Panc1 (cell line): ENCODE data around the gene HSPBP1. TPM values are rescaled to one million over a fixed set of nuclear protein-coding genes. Genes with fewer than 3 reads are reported as not detected.
A peak's percentile ranks its signal among the peaks of the same experiment; 100 is the strongest.

Source experiments
- ATAC-seq: fragments of 200-7000 bp; cut with Tn5 transposase; 2 replicates; pipeline ENCODE4 v1.9.1; 2020; ENCODE audit warnings: mild to moderate bottlenecking, moderate library complexity
- BruUV-seq: library from RNA; stranded (reverse); fragments of 400-500 nt; replicated peaks from 2 replicates; lab custom pipeline; 2021; lab: Mats Ljungman, UMichigan
- CTCF ChIA-PET: fragments of 300-600 bp; sonication (Branson Sonifier 250); formaldehyde crosslinking; loops from one replicate; lab custom pipeline; 2022; ENCODE audit warnings: antibody characterized with exemption; lab: Charles Lee
- POLR2A ChIA-PET: fragments of 300-600 bp; sonication (Branson Sonifier 250); formaldehyde crosslinking; loops from one replicate; lab custom pipeline; 2022; ENCODE audit warnings: antibody characterized with exemption; lab: Charles Lee
- DNase-seq: peaks from one replicate; pipeline ENCODE4 v3.0.0-alpha.2; 2010; ENCODE audit warnings: low read depth, low spot score
- H3K27ac ChIP-seq: 2 replicates; pipeline ENCODE4 v1.5.1; 2011; ENCODE audit warnings: mild to moderate bottlenecking, low read length, inconsistent platforms
- H3K27me3 ChIP-seq: fragments of 200-500 bp; sonication (Bioruptor generic); 2 replicates; pipeline ENCODE4 v1.6.0; 2014; ENCODE audit warnings: low read length, inconsistent platforms; ENCODE audit not compliant: control insufficient read depth, insufficient read depth
- H3K36me3 ChIP-seq: fragments of 200-500 bp; sonication (Bioruptor generic); 2 replicates; pipeline ENCODE4 v1.5.1; 2014; ENCODE audit warnings: inconsistent platforms, mild to moderate bottlenecking, low read length, moderate library complexity; ENCODE audit not compliant: control insufficient read depth, insufficient read depth
- H3K4me1 ChIP-seq: 2 replicates; pipeline ENCODE4 v1.5.1; 2011; ENCODE audit warnings: inconsistent platforms, mild to moderate bottlenecking, low read length, moderate library complexity; ENCODE audit not compliant: control insufficient read depth, insufficient read depth
- H3K4me3 ChIP-seq, 2 experiments: 2 replicates each; pipeline ENCODE4 v1.5.1; 2011 to 2012; ENCODE audit warnings: low read depth in 2 of 2, low read length in 2 of 2, mild to moderate bottlenecking in 2 of 2, inconsistent platforms in 1 of 2, moderate library complexity in 1 of 2
- H3K9me3 ChIP-seq: fragments of 200-500 bp; sonication (Bioruptor generic); 2 replicates; pipeline ENCODE4 v1.5.1; 2014; ENCODE audit warnings: low read depth, mild to moderate bottlenecking, inconsistent platforms, low read length, moderate library complexity; ENCODE audit not compliant: control insufficient read depth, insufficient read depth
- CTCF ChIP-seq: fragments of 450-650 bp; IDR thresholded peaks from 2 replicates; pipeline ENCODE4 v1.5.1; 2017; ENCODE audit warnings: mild to moderate bottlenecking
- POLR2AphosphoS5 ChIP-seq: IDR thresholded peaks from 2 replicates; pipeline ENCODE4 v1.6.1; 2012; ENCODE audit warnings: mild to moderate bottlenecking, low read depth, low read length, moderate library complexity
- REST ChIP-seq, 2 experiments: IDR thresholded peaks; 2 replicates each; pipeline ENCODE4 v1.6.1; 2011 to 2012; ENCODE audit warnings: low read depth in 2 of 2, control low read depth in 1 of 2, low read length in 1 of 2, mild to moderate bottlenecking in 1 of 2, moderate library complexity in 1 of 2; ENCODE audit not compliant: insufficient read depth in 1 of 2
- SIN3A ChIP-seq: IDR thresholded peaks from 2 replicates; pipeline ENCODE4 v1.6.1; 2012; ENCODE audit warnings: low read depth, mild to moderate bottlenecking, low read length, moderate library complexity, borderline replicate concordance; ENCODE audit not compliant: insufficient read depth
- TCF7L2 ChIP-seq: IDR thresholded peaks from 2 replicates; pipeline ENCODE4 v1.6.1; 2011; ENCODE audit warnings: mild to moderate bottlenecking, low read depth, low read length, inconsistent platforms
- in situ Hi-C: cut with HindIII; loops from 2 replicates; pipeline ENCODE4 v1.10.0; 2016; ENCODE audit warnings: low sequenced_read_pairs, low pct_unique_long_range_greater_than_20kb
- intact Hi-C: fragments of 100-400 bp; cut with micrococcal nuclease; formaldehyde crosslinking; loops from one replicate; pipeline ENCODE4 v1.10.0; 2022; ENCODE audit not compliant: unreplicated experiment
- total RNA-seq: library from RNA; stranded (reverse); gene quantifications from one replicate; pipeline ENCODE4 v1.2.1, GENCODE V29; 2021; ENCODE audit not compliant: unreplicated experiment

HSPBP1 gene
- total RNA-seq, 1 experiment from 2014 or later = 84.2 TPM

GRCh38 chr19:55246462-55247451, 33.2 kb downstream of the HSPBP1 start:
- TF ChIP-seq CTCF = no peak
- TF ChIP-seq POLR2AphosphoS5 = no peak
- no peak for TF ChIP-seq TCF7L2
- TF ChIP-seq SIN3A = no peak
- TF ChIP-seq REST (IDR thresholded peaks at IDR 0.05; ENCODE audit: insufficient read depth in 1 of 2, low read depth in 2 of 2, low read length in 1 of 2) = no peak
- intact Hi-C loops = no loop called here
- POLR2A ChIA-PET = no interaction called here
- ATAC-seq (0 out of 2 replicates have a peak, but pooled peaks have one; percentile 6), DNase-seq (no peak)
- H3K9me3 ChIP-seq = no peaks in the 10 kb centered on the region
- no peaks in the 10 kb centered on the region for H3K27me3 ChIP-seq
- H3K27ac ChIP-seq = no peak overlapping the region
- CTCF ChIA-PET = interaction anchor here (0.6 kb wide), 1 partner anchor 105 kb away, joined by 9 read pairs; no protein-coding TSS in a partner anchor
- peaks cover 11% of the 10 kb centered on the region; the same call in 1 of the 2 replicates for H3K4me1 ChIP-seq
- no peak overlapping the region for H3K4me3 ChIP-seq
- peaks cover 5% of the 10 kb centered on the region; the same call in 1 of the 2 replicates for H3K36me3 ChIP-seq
- no TSS peak for BruUV-seq
- in situ Hi-C loops = no loop called here

DNA sequence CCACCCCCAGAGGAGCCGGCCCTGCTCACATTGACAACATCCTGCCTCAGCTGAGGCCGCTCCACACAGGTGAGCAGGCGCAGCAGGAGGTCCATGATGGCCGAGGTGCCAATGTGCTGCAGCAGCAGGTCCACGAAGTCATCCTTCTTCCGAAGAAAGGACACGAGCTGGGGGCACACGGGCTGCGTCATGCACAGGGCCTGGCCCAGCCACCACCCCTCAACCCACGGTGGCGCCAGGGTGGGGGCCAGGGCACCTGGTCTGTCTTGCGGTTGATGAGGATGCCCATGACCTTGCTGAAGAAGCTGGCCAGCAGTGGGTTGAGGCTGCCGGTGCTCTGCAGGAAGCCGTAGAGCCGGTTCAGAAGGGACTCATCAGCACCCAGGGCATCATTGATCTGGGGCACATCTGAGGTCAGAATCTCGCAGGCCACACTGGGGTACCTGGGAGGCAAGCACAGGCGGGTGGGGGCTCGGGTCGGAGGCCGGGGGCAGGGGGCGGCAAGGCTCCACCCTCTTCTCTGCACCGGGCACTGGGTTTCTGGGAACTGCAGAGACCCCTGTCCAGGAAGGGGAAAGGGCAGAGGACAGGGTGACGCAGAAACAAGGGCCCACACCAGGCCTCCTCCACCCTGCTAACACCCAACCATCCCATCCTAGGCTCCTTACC, 34.5 kb downstream of the HSPBP1 start:
- CTCF ChIA-PET = no interaction called here
- Histone ChIP-seq H3K27me3 (no peaks in the 10 kb centered on the region), H3K36me3 (peaks cover 13% of the 10 kb centered on the region; the same call in 1 of the 2 replicates), H3K9me3 (no peaks in the 10 kb centered on the region), H3K4me3 (no peak overlapping the region), H3K4me1 (peaks cover 9% of the 10 kb centered on the region; the same call in 1 of the 2 replicates), H3K27ac (no peak overlapping the region)
- BruUV-seq = no TSS peak
- POLR2A ChIA-PET = no interaction called here
- ATAC-seq = no peak
- in situ Hi-C loops (no loop called here), intact Hi-C loops (no loop called here)
- TF ChIP-seq POLR2AphosphoS5 (no peak), CTCF (no peak), TCF7L2 (no peak), REST (IDR thresholded peaks at IDR 0.05; ENCODE audit: insufficient read depth in 1 of 2, low read depth in 2 of 2, low read length in 1 of 2) (no peak), SIN3A (no peak)
- DNase-seq = no peak
